Activated CD4-positive, alpha-beta T cell treated with anti-CD3 and anti-CD28 coated beads for 36 hours (primary cell): Measurements from ENCODE around the gene CLEC4A. TPM values are rescaled to one million over a fixed set of nuclear protein-coding genes. Genes with fewer than 3 reads are reported as not detected.
"Not testable (repeated sequence)": the region's sequence is repeated elsewhere in the genome, so short reads cannot be mapped to it uniquely, and the experiment has no call there.

Experiments
- ATAC-seq: fragments of 200-7000 bp; cut with Tn5 transposase; one replicate; pipeline ENCODE4 v1.10.0; 2021; ENCODE audit warnings: mild to moderate bottlenecking, moderate library complexity
- CTCF ChIA-PET: fragments of 350-600 bp; sonication (Branson Sonifier 250); formaldehyde crosslinking; loops from one replicate; lab custom pipeline; 2021; ENCODE audit warnings: antibody characterized with exemption; lab: Charles Lee
- POLR2A ChIA-PET: fragments of 350-600 bp; sonication (Branson Sonifier 250); formaldehyde crosslinking; loops from one replicate; lab custom pipeline; 2021; ENCODE audit warnings: antibody characterized with exemption, inconsistent platforms; lab: Charles Lee
- DNase-seq: peaks from one replicate; pipeline ENCODE4 v3.0.0-alpha.2; 2020
- H3K27ac Mint-ChIP-seq: one replicate; pipeline ENCODE4 v1.8.0; 2021; ENCODE audit warnings: mixed read lengths
- H3K27me3 Mint-ChIP-seq: one replicate; pipeline ENCODE4 v1.8.0; 2021; ENCODE audit warnings: mixed read lengths
- H3K36me3 Mint-ChIP-seq: one replicate; pipeline ENCODE4 v1.8.0; 2021; ENCODE audit warnings: low read depth, mixed read lengths
- H3K4me1 Mint-ChIP-seq: one replicate; pipeline ENCODE4 v1.8.0; 2021; ENCODE audit warnings: mixed read lengths
- H3K4me3 Mint-ChIP-seq: one replicate; pipeline ENCODE4 v1.8.0; 2021; ENCODE audit warnings: mild to moderate bottlenecking, moderate library complexity, mixed read lengths
- H3K9me3 Mint-ChIP-seq: one replicate; pipeline ENCODE4 v1.8.0; 2021; ENCODE audit warnings: low read depth, mixed read lengths
- intact Hi-C, 2 experiments: fragments of 100-400 bp; cut with DNase I in 1 of 2; cut with micrococcal nuclease in 1 of 2; formaldehyde crosslinking; loops; one replicate each; pipeline versions ENCODE4 v1.14.2 to v1.15.1; 2022 to 2024; cut with DNase I, micrococcal nuclease
- total RNA-seq, 2 experiments: library from RNA; stranded (reverse); gene quantifications; one replicate each; pipeline ENCODE4 v1.2.3, GENCODE V29; 2021

The CLEC4A gene
- total RNA-seq, 2 experiments from 2014 or later = not detected

- POLR2A ChIA-PET = not testable (repeated sequence)
Measured at GRCh38 chr12:8179989-8180585, 56.7 kb downstream of the CLEC4A start.

GRCh38 chr12:8181271-8181670, 57.9 kb downstream of the CLEC4A start:
- CTCF ChIA-PET, H3K27ac Mint-ChIP-seq, ATAC-seq, POLR2A ChIA-PET, H3K27me3 Mint-ChIP-seq, H3K36me3 Mint-ChIP-seq, H3K9me3 Mint-ChIP-seq: not testable (repeated sequence)
- intact Hi-C loops = loop anchor here in 1 of 2 experiments (2.0 kb wide), 1 partner anchor 62 kb away; no protein-coding TSS in a partner anchor
- Mint-ChIP-seq H3K4me3 (peak overlapping the region; percentile 71), H3K4me1 (peaks cover 16% of the 10 kb centered on the region)
- peak; percentile 10 for DNase-seq

More at GRCh38 chr12:8179989-8180585, 56.7 kb downstream of the CLEC4A start:
- not testable (repeated sequence) for H3K36me3 Mint-ChIP-seq, H3K27me3 Mint-ChIP-seq, H3K9me3 Mint-ChIP-seq
- CTCF ChIA-PET = interaction anchor here (0.8 to 1.0 kb wide), 2 partner anchors 46 to 69 kb away, joined by 3 read pairs; no protein-coding TSS in a partner anchor
- ATAC-seq (peak; percentile 93), DNase-seq (peak; percentile 83)
- intact Hi-C loops = loop anchor here (1.0 to 2.0 kb wide), 2 partner anchors 63 to 71 kb away; no protein-coding TSS in a partner anchor
- H3K4me3 Mint-ChIP-seq = peak overlapping the region; percentile 75
- peak overlapping the region; percentile 80 for H3K27ac Mint-ChIP-seq
- H3K4me1 Mint-ChIP-seq = peaks cover 16% of the 10 kb centered on the region

GRCh38 chr12:8182923-8183322, 59.5 kb downstream of the CLEC4A start:
- peaks cover 13% of the 10 kb centered on the region for H3K4me1 Mint-ChIP-seq
- H3K4me3 Mint-ChIP-seq, DNase-seq, POLR2A ChIA-PET, CTCF ChIA-PET, H3K9me3 Mint-ChIP-seq, H3K27ac Mint-ChIP-seq, intact Hi-C loops, ATAC-seq, H3K36me3 Mint-ChIP-seq, H3K27me3 Mint-ChIP-seq: not testable (repeated sequence)

- CTCF ChIA-PET, H3K9me3 Mint-ChIP-seq, ATAC-seq, H3K27me3 Mint-ChIP-seq, intact Hi-C loops, DNase-seq, H3K27ac Mint-ChIP-seq, POLR2A ChIA-PET, H3K4me3 Mint-ChIP-seq, H3K36me3 Mint-ChIP-seq: not testable (repeated sequence)
- H3K4me1 Mint-ChIP-seq = peaks cover 13% of the 10 kb centered on the region
Measured at GRCh38 chr12:8183346-8183745, 59.9 kb downstream of the CLEC4A start.

GRCh38 chr12:8184206-8184605, 60.8 kb downstream of the CLEC4A start:
- H3K27me3 Mint-ChIP-seq, H3K36me3 Mint-ChIP-seq, ATAC-seq, DNase-seq, H3K4me3 Mint-ChIP-seq, intact Hi-C loops, CTCF ChIA-PET, H3K9me3 Mint-ChIP-seq, H3K27ac Mint-ChIP-seq, POLR2A ChIA-PET: not testable (repeated sequence)
- H3K4me1 Mint-ChIP-seq = peaks cover 13% of the 10 kb centered on the region

- H3K9me3 Mint-ChIP-seq, ATAC-seq: not testable (repeated sequence)
Measured at GRCh38 chr12:8188088-8188487, 64.7 kb downstream of the CLEC4A start.

More at GRCh38 chr12:8188088-8188487, 64.7 kb downstream of the CLEC4A start:
- DNase-seq, H3K27me3 Mint-ChIP-seq, POLR2A ChIA-PET, H3K36me3 Mint-ChIP-seq, CTCF ChIA-PET, H3K4me3 Mint-ChIP-seq, H3K4me1 Mint-ChIP-seq, H3K27ac Mint-ChIP-seq, intact Hi-C loops: not testable (repeated sequence)

Other genes starting within 250 kb of the CLEC4A start
- 100 to 1,000 TPM; 396 to 511 TPM for gene SLC2A3, start 187.4 kb upstream of the CLEC4A start, total RNA-seq
- gene FOXJ2, start 90.9 kb upstream of the CLEC4A start, total RNA-seq = 10 to 100 TPM; 14.8 to 16.5 TPM
- under 1 TPM; 0.33 to 0.57 TPM for gene C3AR1, start 57.3 kb upstream of the CLEC4A start, total RNA-seq
- 10 to 100 TPM; 29.4 to 29.8 TPM for gene NECAP1, start 41.3 kb upstream of the CLEC4A start, total RNA-seq
- not detected for gene ZNF705A, start 33.4 kb downstream of the CLEC4A start, total RNA-seq
- gene FAM90A1, start 104.0 kb downstream of the CLEC4A start, total RNA-seq = under 1 TPM; 0.32 to 0.33 TPM